Stimulated activated CD4-positive, alpha-beta T cell treated with anti-CD3 and anti-CD28 coated beads, Interleukin-4, amount 100 ng/mL, for 1 hour (primary cell): Measurements from ENCODE around the gene NUDT7.

ENCODE experiments used
- DNase-seq: peaks from one replicate; pipeline ENCODE4 v3.0.0-alpha.2; 2020

NUDT7 gene

DNA sequence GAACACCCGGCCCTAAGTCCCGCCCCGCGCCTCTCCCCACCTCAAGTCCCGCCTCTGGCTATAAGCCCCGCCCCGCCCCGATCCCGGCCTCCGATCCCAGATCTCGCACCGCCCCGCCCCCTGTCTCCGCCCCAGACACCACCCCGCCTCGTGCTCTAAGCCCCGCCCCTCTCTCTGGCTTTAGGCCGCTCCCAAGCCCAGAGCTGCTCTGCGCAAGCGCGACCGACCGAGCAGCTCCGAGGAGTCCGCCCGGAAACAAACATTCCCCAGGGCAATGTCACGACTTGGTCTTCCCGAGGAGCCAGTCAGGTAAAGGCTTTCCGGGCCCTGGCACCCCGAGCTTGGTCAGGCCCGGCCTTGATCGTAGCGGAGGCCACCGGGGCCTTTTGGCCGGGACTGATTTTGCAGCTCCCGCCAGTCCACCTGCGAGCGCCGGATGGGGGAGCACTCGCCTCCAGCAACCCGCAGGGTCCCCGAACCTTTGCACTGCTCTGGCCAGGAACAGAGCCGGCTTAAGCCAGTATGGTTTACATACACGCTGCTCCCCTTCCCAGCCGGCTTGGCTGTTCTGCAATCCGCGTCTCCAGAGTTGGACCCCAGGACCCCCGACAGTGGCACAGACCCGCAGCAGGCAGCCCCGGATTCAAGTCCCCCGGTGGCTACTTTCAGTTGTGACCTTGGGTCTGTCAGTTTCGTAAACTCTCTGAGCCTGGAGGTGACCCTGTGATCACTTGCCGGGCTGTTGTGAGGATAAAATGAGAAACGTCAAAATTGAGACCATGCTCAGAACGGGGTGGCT lies at the start of gene NUDT7:
TSS of gene NUDT7 (plus strand) at position 206 of the 799 bp plus-strand sequence. CDS start at position 275, 69 bp downstream.
- peak; percentile 99 for DNase-seq

- DNase-seq, result no peak
Measured at GRCh38 chr16:77674888-77675287, 47.4 kb upstream of the NUDT7 start.

GRCh38 chr16:77675464-77676324 lies 46.6 kb upstream of the NUDT7 start:
- DNase-seq, result peak; percentile 24

- no peak for DNase-seq
Measured at GRCh38 chr16:77677129-77677528, 45.2 kb upstream of the NUDT7 start.

DNA sequence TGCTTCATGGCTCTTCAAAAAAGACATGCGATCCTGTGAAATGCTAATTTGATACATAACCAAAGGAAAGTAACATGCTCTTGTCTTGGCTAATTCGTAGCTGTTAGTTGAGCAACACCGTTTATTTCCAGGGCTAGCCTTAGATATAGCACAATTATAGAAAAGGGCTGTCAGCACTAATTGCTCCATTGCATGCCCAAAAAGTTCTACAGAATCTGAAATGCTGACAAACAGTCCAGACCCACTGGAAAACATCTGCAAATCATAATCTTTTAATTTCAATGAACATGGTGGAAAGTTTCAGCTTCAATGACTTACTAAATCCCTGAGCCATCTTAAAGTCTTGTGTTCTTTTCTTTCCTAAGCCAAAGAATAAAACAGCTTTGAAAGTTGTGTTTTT lies 42.9 kb upstream of the NUDT7 start:
- DNase-seq, result no peak

DNA sequence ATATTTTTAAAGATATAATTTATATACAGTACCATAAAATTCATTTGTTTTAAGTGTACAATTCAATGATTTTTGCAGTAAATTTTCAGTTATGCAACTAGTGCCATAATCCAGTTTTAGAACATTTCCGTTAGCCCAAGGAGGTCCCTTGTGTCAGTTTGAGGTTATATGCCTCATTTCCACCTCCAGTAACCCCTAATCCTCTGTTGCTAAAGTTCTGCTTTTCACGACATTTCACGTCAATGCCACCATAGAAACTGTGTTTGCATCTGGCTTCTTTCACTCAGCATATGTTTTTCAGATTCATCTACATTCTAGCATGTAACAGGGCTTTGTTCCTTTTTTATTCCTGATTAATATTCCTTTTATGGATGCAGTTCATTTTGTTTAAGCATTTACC lies 42.4 kb upstream of the NUDT7 start:
- no peak for DNase-seq

GRCh38 chr16:77680496-77680895 lies 41.8 kb upstream of the NUDT7 start:
- no peak for DNase-seq

DNA sequence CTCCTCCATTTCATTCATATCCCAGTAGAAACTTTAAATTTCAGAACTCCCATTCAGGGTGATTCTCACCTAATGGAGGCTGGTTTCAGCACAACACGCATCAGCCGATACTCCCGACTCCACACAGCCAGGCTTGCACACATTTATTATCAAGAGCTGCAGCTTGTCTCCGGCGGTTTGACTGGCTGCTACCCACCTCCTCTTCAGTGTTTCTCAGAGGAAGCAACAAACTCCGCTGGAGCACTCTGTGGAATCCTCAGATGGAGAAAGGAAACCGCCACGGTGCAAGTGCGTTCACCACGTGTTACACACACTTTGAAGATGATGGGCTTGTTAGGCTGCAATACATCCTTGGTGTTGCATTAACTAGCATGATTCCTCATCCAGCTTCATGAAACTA lies 39.7 kb upstream of the NUDT7 start:
- no peak for DNase-seq

DNA sequence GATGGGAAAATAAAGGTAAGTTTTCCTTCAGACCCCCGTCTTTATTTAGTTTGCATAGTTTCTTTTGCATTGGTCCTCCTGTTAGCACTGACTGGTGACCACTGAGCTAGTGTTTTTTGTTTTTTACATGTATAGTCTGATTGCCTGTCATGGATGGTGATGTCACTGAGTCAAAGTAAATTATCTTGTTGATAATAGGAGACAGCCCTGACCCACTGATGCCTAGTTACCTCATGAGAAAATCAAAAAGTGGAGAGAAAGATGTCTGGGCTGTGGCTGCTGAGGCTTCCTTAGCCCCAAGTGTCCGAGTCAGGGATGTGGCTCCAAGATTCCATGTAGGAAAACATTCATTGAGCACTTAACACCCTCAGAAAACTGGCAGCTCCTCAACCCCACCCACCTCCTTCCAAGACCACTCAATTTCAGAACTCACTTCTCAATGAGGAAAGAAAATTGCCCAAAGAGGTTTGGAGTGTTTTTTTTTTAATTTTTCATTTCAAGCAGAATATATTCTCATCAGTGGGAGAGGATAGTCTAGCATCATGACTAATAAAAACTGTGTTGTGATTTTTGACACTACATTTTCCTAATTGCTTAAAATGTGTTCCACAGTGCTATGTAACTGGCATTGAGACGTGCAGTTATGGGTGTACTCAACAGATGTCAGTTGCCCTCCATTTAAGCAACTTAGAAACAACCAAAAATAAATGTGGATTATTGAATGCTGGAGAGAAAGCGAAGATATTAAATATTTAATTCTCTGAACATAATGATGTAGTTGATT lies 38.7 kb upstream of the NUDT7 start:
- no peak for DNase-seq

DNA sequence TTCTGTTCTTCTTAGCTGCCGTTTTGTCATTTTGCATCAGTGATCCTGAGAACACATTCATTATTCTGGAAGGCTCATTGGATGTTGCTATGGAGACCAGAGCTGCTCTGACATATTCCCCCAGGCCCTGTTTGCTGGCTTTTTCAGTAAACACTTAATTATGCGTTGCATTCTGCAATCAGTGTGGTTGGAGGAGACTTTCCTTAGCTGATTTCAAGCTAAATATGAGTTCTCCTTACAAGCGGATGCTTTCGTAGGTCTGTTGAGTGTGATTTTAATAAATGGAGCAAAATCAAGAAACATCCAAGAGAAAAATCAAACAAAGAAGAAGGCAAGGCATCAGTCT lies 38.2 kb upstream of the NUDT7 start:
- no peak for DNase-seq

DNA sequence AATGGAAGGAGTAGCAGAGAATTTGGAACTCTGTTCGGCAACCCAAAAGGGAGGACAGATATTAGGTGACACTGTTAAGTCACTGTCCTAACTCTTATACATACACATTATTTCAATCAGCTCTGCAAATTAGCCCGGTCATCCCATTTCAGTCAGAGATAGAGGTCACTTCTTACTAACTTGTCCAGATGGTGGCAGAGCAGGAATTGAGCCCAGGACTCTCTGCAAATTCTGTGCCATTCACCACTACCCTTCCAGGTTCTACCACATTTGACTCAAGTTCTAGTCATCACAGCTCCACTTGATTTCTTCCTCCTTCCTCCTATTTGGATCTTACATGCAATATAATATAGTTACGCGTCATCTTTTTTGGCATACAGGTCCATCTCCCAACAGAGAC lies 35.9 kb upstream of the NUDT7 start:
- no peak for DNase-seq

DNA sequence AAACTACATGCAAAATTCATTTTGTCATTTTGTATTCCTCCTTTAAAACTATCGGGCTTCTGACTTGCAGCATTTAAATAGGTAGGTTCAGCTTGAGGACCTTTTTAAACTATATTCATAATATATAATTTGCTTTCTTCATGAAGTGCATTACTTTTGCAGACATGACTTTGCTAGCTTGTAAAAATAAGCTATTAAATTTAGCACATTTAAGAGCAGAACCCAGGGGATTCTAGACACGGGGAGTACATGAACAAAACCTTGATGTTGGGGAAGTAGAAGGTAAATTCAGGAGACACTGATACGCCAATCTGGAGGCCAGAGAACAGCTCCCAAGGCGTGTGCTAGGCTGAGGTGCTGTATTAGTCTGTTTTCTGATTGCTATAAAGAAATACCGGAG lies 32.3 kb upstream of the NUDT7 start:
- no peak for DNase-seq

DNA sequence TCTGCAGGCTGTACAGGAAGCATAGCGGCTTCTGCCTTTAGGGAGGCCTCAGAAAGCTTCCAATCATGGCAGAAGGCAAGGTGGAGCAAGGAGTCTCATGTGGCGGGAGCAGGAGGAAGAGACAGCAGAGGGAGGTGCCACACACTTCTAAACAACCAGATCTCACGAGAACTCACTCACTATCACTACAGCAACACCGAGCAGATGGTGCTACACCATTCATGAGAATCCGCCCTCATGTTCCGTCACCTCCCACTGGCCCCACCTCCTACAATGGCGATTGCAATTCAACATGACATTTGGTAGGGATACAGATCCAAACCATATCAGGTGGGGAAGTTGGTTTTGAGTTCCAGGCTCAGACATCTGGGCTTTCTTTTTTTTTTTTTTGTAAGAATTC lies 31.9 kb upstream of the NUDT7 start:
- DNase-seq, result no peak

DNA sequence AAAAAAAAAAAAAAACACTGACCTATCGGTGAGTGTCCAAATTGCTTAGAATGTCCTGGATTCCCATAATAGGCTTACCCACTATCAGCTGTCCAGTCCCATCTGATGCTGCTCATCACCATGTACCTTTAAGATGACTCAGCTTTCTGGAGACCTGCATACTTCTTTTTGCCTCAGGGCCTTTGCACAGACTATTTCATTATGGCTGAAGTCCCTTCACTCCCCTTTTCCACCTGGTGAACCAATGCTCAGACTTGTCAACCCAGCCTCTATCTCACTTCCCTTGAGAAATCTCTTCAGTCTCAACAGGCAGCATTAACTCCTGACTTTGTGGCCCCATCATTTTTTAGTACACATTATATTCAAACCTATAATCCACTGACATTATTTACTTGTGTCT lies 29.7 kb upstream of the NUDT7 start:
- DNase-seq, result no peak

DNA sequence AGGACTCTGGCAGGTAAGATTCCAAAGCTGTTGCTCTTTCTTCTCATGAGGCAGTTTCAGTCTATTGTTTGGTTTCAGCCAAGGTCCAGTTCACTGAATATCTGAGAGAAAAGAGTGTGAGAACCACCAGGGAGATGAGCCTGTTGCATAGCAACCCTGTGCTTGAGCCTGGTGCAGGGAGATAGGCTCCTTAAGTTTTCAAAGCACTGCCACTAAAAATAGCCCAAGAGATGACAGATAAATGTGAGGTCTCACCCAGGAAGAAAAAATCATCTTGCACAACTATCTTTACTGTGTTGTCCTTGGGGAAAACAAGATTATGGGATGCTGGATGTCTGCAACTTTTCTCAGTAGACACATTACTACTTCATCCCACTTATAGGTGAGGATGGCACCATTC lies 26.2 kb upstream of the NUDT7 start:
- DNase-seq, result no peak

DNA sequence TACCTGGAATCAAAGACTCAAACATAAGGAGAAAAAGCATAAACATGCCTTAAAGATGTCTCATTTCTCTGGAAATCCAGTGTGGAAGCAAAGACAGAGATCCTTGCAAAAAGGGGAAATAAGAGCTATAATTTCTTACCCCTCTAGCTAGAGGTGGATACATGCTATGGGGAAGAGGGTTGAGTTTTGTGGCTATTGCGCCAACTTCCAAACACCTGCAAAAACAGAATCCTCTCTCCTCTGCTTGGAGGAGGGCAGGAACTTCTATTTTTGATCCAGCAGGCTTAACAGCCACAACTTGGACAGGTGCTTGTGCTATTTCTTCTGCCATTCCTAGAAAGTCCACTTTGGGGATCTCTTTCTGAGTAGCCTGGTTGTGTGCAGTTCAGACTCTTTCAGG lies 21.5 kb upstream of the NUDT7 start:
- DNase-seq, result no peak

DNA sequence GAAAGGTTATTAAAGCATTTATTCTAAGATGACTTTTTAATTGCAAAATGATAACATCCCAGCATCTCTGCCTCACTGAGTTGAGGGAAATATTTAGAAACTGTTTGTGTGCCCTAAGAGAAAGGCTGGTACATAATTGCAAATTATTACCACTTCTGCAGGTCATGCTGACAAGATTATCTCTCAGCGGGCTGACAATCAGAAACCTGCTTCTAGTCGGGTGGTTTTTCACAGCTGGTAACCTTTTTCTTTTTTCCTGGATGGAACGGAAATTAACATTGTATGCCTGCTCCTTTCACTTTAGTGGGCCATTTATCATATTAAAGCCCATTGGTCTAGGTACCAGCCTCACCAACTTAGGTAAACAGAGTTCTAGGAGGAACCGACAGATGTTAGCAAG lies 17.0 kb upstream of the NUDT7 start:
- DNase-seq, result no peak

GRCh38 chr16:77711179-77711578 lies 11.1 kb upstream of the NUDT7 start:
- DNase-seq, result no peak

DNA sequence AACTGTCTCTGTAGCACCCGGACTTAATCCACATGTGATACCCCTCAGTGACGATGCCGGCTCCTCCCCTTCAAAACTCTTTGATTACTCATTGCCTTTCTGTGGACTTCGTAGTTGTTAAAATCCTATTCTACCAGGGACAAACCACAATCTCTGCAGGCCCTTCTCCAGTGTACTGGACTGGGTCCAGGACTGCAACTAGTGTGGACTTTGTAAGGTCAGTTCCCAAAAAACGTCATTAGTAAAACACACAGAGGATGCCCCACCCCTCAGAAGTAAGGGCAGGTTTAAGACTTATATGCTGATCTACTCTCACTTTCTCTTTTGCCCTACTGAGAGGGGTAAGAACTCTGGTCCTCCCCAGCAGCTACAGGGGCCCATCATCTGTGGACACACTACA lies 10.5 kb upstream of the NUDT7 start:
- no peak for DNase-seq

DNA sequence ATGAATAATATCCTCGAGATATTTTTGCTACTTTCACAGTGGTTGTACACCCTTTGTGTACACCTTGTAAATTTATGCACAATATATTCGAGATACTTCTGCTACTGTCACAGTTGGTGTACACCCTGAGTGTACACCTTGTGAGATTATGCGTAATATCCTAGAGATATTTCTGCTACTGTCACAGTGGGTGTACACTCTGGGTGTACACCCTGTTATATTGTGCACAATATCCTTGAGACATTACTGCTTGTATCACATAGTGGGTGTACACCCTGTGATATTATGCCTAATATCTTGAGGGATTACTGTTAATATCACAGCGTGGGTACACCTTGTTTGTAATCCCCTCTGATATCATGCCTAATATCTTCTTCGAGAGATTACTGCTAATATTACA lies 7.2 kb upstream of the NUDT7 start:
- DNase-seq, result no peak

- no peak for DNase-seq
Measured at GRCh38 chr16:77721752-77722308, 484 bp upstream of the NUDT7 start.

DNA sequence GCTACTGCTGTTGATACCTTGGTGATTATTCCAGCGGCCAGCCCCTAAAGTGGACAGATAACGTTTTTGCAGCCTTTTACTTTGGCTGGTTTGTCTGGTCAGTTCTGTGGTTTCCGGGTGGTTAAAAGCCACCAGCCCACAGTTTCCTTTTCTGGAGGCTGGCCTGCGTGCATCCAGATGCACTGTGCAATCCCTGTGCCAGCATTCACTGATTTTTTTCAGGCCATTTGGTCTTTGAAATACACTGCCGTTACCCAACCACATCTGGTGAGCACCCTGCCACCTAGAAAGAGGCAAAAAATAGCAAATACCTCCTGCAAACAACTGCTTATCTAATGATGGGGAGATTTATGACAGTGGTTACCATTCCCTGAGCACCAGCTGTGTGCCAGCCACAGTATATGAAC lies 797 bp downstream of the NUDT7 start:
- DNase-seq, result no peak

GRCh38 chr16:77724174-77724573 lies 1.9 kb downstream of the NUDT7 start:
- no peak for DNase-seq
